ENCODE measurements around the gene MISFA.
A peak's percentile ranks its signal among the peaks of the same experiment; 100 is the strongest.

The MISFA gene

DNA sequence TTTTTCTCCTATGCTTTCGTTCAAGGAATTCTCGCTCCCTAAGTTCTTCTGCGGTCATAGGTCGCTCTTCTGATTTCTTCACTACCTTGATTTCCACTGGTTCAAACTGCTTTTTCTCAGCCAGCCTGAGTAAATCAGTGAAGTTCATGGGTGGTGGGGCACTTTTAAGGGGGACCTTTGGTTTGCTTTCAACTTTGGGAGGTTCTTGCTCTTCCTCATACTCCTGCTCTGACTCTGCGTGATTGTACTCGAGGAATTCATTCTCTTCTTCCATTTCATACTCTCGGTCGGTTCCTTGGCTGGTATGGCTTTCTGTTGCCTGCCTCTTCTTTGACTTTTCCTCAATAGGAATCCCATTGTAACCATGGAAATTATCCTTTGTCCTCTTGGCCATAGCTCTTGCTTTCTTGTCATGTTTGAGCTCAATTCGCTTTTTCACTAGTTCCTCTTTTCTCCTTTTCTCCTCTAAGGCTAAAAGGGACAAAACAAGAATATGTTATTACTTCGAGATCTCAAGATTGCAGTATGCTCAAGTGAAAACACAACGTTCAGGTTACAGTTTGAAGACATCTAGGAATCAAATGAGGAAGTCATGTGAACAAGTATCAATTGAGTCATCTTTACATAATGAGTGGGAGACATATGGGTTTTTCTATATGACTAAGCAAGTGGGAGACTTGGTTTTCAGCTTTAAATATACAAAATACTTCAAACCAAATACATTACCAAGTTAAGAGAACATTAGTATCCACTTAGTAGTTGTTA is 16.2 kb downstream of the MISFA start:
- H3K4me3 ChIP-seq (ENCODE audit: low read depth in 1 of 2, low read length in 2 of 2) = no peak overlapping the region
- no peak overlapping the region for H3K9ac ChIP-seq (ENCODE audit: low read depth in 1 of 2, low read length in 2 of 2)
- H3K9me3 ChIP-seq (ENCODE audit: control insufficient read depth in 1 of 2, low read length in 2 of 2) = no peaks in the 10 kb centered on the region
- H3K36me3 ChIP-seq (ENCODE audit: control insufficient read depth in 1 of 2, insufficient read depth in 2 of 2, low read length in 2 of 2) = peaks cover 23 to 37% of the 10 kb centered on the region in 2 donors
- H3K27ac ChIP-seq (ENCODE audit: low read depth, low read length) = no peak overlapping the region
- peaks cover 0 to 10% of the 10 kb centered on the region in 2 donors for H3K4me1 ChIP-seq (ENCODE audit: control insufficient read depth in 1 of 2, insufficient read depth in 2 of 2, low read length in 2 of 2)
- H3K27me3 ChIP-seq (ENCODE audit: control insufficient read depth in 1 of 2, insufficient read depth in 2 of 2, low read length in 2 of 2) = no peaks in the 10 kb centered on the region

DNA sequence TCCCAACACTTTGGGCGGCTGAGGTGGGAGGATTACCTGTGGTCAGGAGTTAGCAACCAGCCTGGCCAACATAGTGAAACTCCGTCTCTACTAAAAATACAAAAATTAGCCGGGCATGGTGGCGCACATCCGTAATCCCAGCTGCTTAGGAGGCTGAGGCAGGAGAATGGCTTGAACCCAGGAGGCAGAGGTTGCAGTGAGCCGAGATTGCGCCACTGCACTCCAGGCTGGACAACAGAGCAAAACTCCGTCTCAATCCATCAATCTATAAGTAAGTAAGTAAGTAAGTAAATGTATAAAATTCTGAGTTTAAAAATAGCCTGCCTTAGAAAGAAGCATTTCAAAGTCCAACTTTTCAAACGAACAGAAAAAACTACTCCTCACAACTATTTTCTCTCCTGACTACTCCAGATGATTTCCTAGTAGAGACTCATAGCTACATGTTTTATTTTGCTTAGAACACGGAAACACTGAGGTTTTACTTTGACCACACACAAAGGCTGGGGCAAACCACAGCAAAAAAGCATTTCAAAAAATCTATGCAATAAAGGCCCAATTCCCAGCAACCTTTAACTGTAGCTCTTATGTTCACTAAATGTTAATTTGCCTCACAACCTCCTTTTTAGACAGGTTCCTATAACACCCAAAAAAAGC is 18.2 kb downstream of the MISFA start:
- no peak overlapping the region for H3K27ac ChIP-seq (ENCODE audit: low read depth, low read length)
- peaks cover 0 to 10% of the 10 kb centered on the region in 2 donors for H3K4me1 ChIP-seq (ENCODE audit: control insufficient read depth in 1 of 2, insufficient read depth in 2 of 2, low read length in 2 of 2)
- peak overlapping the region in 1 of 2 donors; percentile 29 for H3K4me3 ChIP-seq (ENCODE audit: low read depth in 1 of 2, low read length in 2 of 2)
- H3K27me3 ChIP-seq (ENCODE audit: control insufficient read depth in 1 of 2, insufficient read depth in 2 of 2, low read length in 2 of 2) = no peaks in the 10 kb centered on the region
- H3K9ac ChIP-seq (ENCODE audit: low read depth in 1 of 2, low read length in 2 of 2) = no peak overlapping the region
- H3K9me3 ChIP-seq (ENCODE audit: control insufficient read depth in 1 of 2, low read length in 2 of 2) = no peaks in the 10 kb centered on the region
- H3K36me3 ChIP-seq (ENCODE audit: control insufficient read depth in 1 of 2, insufficient read depth in 2 of 2, low read length in 2 of 2) = peaks cover 18 to 28% of the 10 kb centered on the region in 2 donors

DNA sequence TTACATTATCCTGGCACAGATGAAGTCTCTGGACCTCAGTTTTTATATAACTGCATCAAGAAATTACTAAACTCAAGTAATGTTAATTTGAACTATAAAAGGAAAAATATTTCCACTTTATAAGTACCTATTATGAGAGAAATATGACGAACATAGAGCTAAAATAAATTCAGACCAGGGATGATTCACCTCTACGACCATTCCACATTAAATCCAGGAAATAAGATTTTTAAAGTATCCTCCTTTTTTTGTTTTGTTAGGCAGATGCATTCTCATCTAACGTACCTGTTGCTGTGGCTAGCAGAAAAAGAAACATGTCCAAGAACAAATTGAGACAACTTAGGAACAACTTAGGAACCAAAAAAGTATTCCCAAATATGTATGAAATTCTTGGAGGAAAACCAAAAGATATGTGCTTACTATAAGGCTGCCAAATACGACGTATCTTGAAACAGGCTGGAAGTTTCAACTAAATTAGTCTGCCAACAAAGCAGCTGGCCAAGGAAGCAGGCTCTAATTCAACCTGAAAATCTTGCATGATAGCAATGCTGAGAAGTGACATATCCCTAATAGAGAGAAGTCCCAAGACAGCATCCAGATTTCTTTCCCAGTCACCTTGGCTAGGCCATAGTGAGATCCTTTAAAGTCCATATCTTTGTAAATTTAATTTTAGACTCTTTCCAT is 18.9 kb downstream of the MISFA start:
- H3K27me3 ChIP-seq (ENCODE audit: control insufficient read depth in 1 of 2, insufficient read depth in 2 of 2, low read length in 2 of 2) = no peaks in the 10 kb centered on the region
- peaks cover 16 to 28% of the 10 kb centered on the region in 2 donors for H3K36me3 ChIP-seq (ENCODE audit: control insufficient read depth in 1 of 2, insufficient read depth in 2 of 2, low read length in 2 of 2)
- H3K9ac ChIP-seq (ENCODE audit: low read depth in 1 of 2, low read length in 2 of 2) = no peak overlapping the region
- H3K27ac ChIP-seq (ENCODE audit: low read depth, low read length) = no peak overlapping the region
- peaks cover 0 to 1% of the 10 kb centered on the region in 2 donors for H3K9me3 ChIP-seq (ENCODE audit: control insufficient read depth in 1 of 2, low read length in 2 of 2)
- peak overlapping the region in 1 of 2 donors; percentile 29 for H3K4me3 ChIP-seq (ENCODE audit: low read depth in 1 of 2, low read length in 2 of 2)
- peaks cover 0 to 10% of the 10 kb centered on the region in 2 donors for H3K4me1 ChIP-seq (ENCODE audit: control insufficient read depth in 1 of 2, insufficient read depth in 2 of 2, low read length in 2 of 2)

DNA sequence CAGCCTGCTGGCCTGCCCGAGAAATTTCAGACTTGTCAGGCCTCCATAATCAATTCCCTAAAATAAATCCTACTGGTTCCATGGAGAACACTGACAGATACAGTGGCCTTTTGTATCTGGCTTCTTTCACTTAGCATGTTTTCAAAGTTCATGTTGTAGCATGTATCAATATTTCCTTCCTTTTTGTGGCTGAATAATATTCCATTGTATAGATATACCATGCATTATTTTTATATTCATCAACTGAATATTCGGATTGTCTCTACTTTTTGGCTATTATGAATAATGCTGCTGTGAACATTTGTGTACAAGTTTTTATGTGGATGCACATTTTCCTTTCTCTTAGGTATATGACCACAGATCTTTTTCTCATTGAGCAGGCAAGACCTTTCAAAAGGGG is 24.1 kb downstream of the MISFA start:
- H3K9me3 ChIP-seq (ENCODE audit: control insufficient read depth in 1 of 2, low read length in 2 of 2) = peaks cover 0 to 5% of the 10 kb centered on the region in 2 donors
- no peak overlapping the region for H3K27ac ChIP-seq (ENCODE audit: low read depth, low read length)
- no peaks in the 10 kb centered on the region for H3K27me3 ChIP-seq (ENCODE audit: control insufficient read depth in 1 of 2, insufficient read depth in 2 of 2, low read length in 2 of 2)
- no peak overlapping the region for H3K9ac ChIP-seq (ENCODE audit: low read depth in 1 of 2, low read length in 2 of 2)
- no peaks in the 10 kb centered on the region for H3K36me3 ChIP-seq (ENCODE audit: control insufficient read depth in 1 of 2, insufficient read depth in 2 of 2, low read length in 2 of 2)
- no peak overlapping the region for H3K4me3 ChIP-seq (ENCODE audit: low read depth in 1 of 2, low read length in 2 of 2)
- H3K4me1 ChIP-seq (ENCODE audit: control insufficient read depth in 1 of 2, insufficient read depth in 2 of 2, low read length in 2 of 2) = peaks cover 0 to 4% of the 10 kb centered on the region in 2 donors

DNA sequence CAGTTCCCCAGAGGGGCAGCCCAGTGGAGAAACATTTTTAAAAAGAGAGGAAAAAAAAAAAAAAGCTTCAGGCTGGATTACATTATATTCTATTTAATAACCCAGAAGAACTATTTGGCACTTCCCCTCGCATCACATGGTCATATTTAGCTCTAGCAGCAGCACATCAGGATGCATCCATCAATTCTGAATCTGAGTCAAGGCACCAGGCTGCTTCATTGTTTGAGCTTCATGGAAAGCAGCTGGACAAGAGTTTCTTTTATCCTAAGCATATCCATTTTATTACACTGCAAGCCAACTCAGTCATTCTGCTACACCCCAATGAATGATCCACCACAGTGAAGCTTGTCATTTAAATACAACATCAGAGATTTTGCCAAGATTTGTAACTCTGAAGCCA is 24.6 kb downstream of the MISFA start:
- Histone ChIP-seq H3K9me3 (ENCODE audit: control insufficient read depth in 1 of 2, low read length in 2 of 2) (peaks cover 0 to 5% of the 10 kb centered on the region in 2 donors), H3K27ac (ENCODE audit: low read depth, low read length) (no peak overlapping the region), H3K4me1 (ENCODE audit: control insufficient read depth in 1 of 2, insufficient read depth in 2 of 2, low read length in 2 of 2) (no peaks in the 10 kb centered on the region), H3K4me3 (ENCODE audit: low read depth in 1 of 2, low read length in 2 of 2) (no peak overlapping the region), H3K27me3 (ENCODE audit: control insufficient read depth in 1 of 2, insufficient read depth in 2 of 2, low read length in 2 of 2) (no peaks in the 10 kb centered on the region), H3K36me3 (ENCODE audit: control insufficient read depth in 1 of 2, insufficient read depth in 2 of 2, low read length in 2 of 2) (no peaks in the 10 kb centered on the region), H3K9ac (ENCODE audit: low read depth in 1 of 2, low read length in 2 of 2) (no peak overlapping the region)

DNA sequence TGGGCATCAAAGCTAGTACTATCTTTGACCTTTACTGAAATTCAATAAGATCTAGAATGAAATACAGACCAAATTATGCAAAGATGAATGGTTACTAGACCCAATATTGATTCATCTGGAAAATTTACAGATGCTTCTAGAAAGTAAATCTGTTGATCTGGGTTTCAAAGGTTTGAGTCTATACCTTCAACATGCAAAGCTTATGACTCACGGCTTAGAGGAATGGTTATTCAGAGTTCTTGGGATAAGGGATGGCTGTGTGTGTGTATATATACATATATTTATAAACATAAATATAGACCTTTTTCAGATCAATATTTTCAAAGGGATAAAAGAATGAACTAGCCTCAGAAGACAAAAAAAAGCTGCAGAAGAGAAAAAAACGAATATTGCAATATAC is 33.3 kb downstream of the MISFA start:
- peaks cover 9 to 16% of the 10 kb centered on the region in 2 donors for H3K4me1 ChIP-seq (ENCODE audit: control insufficient read depth in 1 of 2, insufficient read depth in 2 of 2, low read length in 2 of 2)
- peak overlapping the region; percentile 82 to 95 for H3K4me3 ChIP-seq (ENCODE audit: low read depth in 1 of 2, low read length in 2 of 2)
- no peaks in the 10 kb centered on the region for H3K9me3 ChIP-seq (ENCODE audit: control insufficient read depth in 1 of 2, low read length in 2 of 2)
- H3K27me3 ChIP-seq (ENCODE audit: control insufficient read depth in 1 of 2, insufficient read depth in 2 of 2, low read length in 2 of 2) = no peaks in the 10 kb centered on the region
- no peak overlapping the region for H3K27ac ChIP-seq (ENCODE audit: low read depth, low read length)
- H3K36me3 ChIP-seq (ENCODE audit: control insufficient read depth in 1 of 2, insufficient read depth in 2 of 2, low read length in 2 of 2) = no peaks in the 10 kb centered on the region
- peak overlapping the region; percentile 92 to 97 for H3K9ac ChIP-seq (ENCODE audit: low read depth in 1 of 2, low read length in 2 of 2)

DNA sequence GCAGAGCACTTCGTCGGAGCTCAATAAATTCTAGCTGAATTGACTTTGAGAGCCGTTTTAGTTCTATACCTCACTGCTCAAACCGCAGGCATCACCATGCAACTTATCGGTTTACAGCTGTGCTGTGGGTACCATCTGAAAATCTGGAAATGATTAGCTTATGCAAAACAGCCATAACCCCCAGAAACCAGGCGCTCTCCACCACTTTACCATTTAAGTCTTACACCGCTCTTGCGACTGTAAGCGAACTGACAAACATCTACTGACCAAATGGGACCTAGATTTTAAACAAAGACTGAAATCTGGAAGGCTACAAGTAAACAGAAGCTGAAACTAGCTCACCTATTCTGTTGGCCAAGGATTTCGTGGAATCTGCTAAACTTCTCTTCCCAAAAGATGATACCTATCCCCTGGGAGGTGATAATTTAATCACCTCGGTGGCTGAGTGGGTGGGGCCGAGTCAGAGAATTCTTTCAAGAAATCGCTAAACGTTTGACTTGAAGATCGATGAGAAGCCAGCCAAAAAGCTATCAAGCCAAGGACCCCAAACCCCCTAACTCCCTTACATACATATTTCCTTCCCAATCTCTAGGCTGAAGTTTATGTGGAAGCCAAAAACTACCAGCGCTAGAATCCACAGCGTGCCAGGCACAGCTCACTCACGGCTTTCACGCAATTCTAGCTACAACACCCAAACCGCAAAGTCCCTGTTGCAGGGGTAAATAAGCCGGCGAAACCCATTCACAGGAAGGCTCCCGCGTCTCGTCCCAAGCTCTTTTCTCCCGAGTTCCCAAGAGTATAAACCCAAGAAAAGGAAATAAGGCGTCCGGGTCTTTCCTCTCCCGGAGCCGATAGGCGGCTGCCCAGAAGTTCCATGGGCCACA is 33.9 kb downstream of the MISFA start:
- peak overlapping the region; percentile 82 to 95 for H3K4me3 ChIP-seq (ENCODE audit: low read depth in 1 of 2, low read length in 2 of 2)
- no peaks in the 10 kb centered on the region for H3K36me3 ChIP-seq (ENCODE audit: control insufficient read depth in 1 of 2, insufficient read depth in 2 of 2, low read length in 2 of 2)
- H3K27me3 ChIP-seq (ENCODE audit: control insufficient read depth in 1 of 2, insufficient read depth in 2 of 2, low read length in 2 of 2) = no peaks in the 10 kb centered on the region
- H3K9ac ChIP-seq (ENCODE audit: low read depth in 1 of 2, low read length in 2 of 2) = peak overlapping the region; percentile 92 to 97
- peak overlapping the region; percentile 78 for H3K27ac ChIP-seq (ENCODE audit: low read depth, low read length)
- peaks cover 9 to 16% of the 10 kb centered on the region in 2 donors for H3K4me1 ChIP-seq (ENCODE audit: control insufficient read depth in 1 of 2, insufficient read depth in 2 of 2, low read length in 2 of 2)
- no peaks in the 10 kb centered on the region for H3K9me3 ChIP-seq (ENCODE audit: control insufficient read depth in 1 of 2, low read length in 2 of 2)

DNA sequence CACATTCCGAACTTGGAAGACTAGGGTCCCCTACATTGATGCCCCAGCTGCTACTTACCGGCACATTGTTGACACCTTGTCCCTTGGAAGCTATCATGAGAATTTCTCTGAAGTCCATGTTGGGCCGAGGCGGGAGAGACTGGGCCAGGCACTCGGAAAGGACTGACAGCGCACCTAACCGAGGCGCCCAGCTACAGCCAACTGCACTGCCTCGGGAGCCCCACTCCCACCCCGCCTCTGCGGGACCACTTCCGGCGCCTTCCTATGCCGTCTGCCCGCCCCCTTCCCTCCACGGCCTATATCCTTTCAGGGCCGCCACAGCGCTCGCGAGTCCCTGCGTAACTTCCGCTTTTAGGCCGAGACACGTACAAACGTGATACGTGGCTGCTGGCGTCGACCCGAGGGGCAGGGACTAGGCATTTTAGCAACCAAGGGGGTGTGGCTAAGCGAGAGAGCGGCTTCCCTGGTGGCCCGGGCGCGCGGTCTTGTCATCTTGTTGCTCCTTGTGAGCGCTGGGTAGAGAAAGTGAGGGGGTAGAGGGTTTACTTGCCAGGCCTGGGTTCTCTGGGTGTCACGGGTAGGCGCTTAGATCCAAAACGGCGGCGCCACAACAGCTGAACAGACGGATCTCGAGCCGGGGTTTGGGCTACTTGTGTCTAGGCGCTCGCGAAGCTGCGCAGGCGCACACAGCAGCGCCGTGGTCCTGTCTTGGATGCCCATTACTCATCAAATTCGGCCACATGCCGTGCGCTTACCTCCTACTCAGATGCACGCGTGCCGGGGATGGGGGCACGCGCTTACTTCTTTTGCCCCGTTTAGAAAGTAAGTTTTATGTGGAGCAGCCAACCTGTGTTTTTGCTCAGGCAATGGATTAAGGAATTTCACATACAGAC is 34.8 kb downstream of the MISFA start, which contains the start of gene SPTY2D1:
SPTY2D1 (minus strand) TSS at position 203 of the 893 bp plus-strand sequence; CDS start at position 118, 85 bp downstream.
- peak within 1 kb of the TSS; percentile 92 to 97 for H3K9ac ChIP-seq (ENCODE audit: low read depth in 1 of 2, low read length in 2 of 2)
- H3K36me3 ChIP-seq (ENCODE audit: control insufficient read depth in 1 of 2, insufficient read depth in 2 of 2, low read length in 2 of 2) = no peaks in the 10 kb centered on the region
- peaks cover 9 to 16% of the 10 kb centered on the region in 2 donors for H3K4me1 ChIP-seq (ENCODE audit: control insufficient read depth in 1 of 2, insufficient read depth in 2 of 2, low read length in 2 of 2)
- peak within 1 kb of the TSS; percentile 82 to 95 for H3K4me3 ChIP-seq (ENCODE audit: low read depth in 1 of 2, low read length in 2 of 2)
- peak within 1 kb of the TSS; percentile 78 for H3K27ac ChIP-seq (ENCODE audit: low read depth, low read length)
- no peaks in the 10 kb centered on the region for H3K9me3 ChIP-seq (ENCODE audit: control insufficient read depth in 1 of 2, low read length in 2 of 2)
- no peaks in the 10 kb centered on the region for H3K27me3 ChIP-seq (ENCODE audit: control insufficient read depth in 1 of 2, insufficient read depth in 2 of 2, low read length in 2 of 2)

DNA sequence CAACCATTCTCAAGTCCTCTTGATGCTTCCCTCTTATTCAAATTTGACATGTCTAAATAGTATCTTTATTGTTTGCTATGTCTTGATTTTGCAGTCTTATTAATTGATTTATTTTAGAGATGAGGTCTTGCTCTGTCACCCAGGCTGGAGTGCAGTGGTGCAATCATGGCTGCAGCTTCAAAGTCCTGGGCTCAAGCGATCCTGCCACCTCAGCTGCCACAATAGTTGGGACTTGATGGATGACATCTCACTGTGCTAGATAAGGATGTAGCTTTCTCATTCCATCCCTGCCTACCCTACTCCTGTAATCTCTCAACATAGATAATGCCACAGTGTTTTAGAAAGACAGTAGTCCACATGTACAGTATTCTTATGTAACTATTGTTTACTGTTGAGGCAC is 42.1 kb downstream of the MISFA start:
- no peaks in the 10 kb centered on the region for H3K27me3 ChIP-seq (ENCODE audit: control insufficient read depth in 1 of 2, insufficient read depth in 2 of 2, low read length in 2 of 2)
- H3K36me3 ChIP-seq (ENCODE audit: control insufficient read depth in 1 of 2, insufficient read depth in 2 of 2, low read length in 2 of 2) = no peaks in the 10 kb centered on the region
- no peak overlapping the region for H3K27ac ChIP-seq (ENCODE audit: low read depth, low read length)
- no peaks in the 10 kb centered on the region for H3K9me3 ChIP-seq (ENCODE audit: control insufficient read depth in 1 of 2, low read length in 2 of 2)
- no peak overlapping the region for H3K9ac ChIP-seq (ENCODE audit: low read depth in 1 of 2, low read length in 2 of 2)
- no peaks in the 10 kb centered on the region for H3K4me1 ChIP-seq (ENCODE audit: control insufficient read depth in 1 of 2, insufficient read depth in 2 of 2, low read length in 2 of 2)
- H3K4me3 ChIP-seq (ENCODE audit: low read depth in 1 of 2, low read length in 2 of 2) = no peak overlapping the region

Data from duodenal mucosa (tissue), 2 donors.